SJCRH30 (cell line): ENCODE measurements around the gene CRACDL. TPM values are rescaled to one million over a fixed set of nuclear protein-coding genes. Genes with fewer than 3 reads are reported as not detected.

Experiments used
- DNase-seq, 2 experiments: peaks; one replicate each; pipeline ENCODE4 v3.0.0-alpha.2; 2015 to 2020
- H3K27ac ChIP-seq: fragments of 250-450 bp; sonication (Bioruptor Pico); 2 replicates; pipeline ENCODE4 v1.5.1; 2020; ENCODE audit warnings: mild to moderate bottlenecking, moderate library complexity
- H3K27me3 ChIP-seq: fragments of 250-450 bp; sonication (Bioruptor Pico); 2 replicates; pipeline ENCODE4 v1.5.1; 2020; ENCODE audit warnings: mild to moderate bottlenecking, moderate library complexity
- H3K36me3 ChIP-seq: fragments of 250-450 bp; sonication (Bioruptor Pico); 2 replicates; pipeline ENCODE4 v1.5.1; 2020; ENCODE audit warnings: mild to moderate bottlenecking, moderate library complexity
- H3K4me1 ChIP-seq: fragments of 250-450 bp; sonication (Bioruptor Pico); 2 replicates; pipeline ENCODE4 v1.5.1; 2020; ENCODE audit warnings: mild to moderate bottlenecking, moderate library complexity
- H3K4me3 ChIP-seq: fragments of 250-450 bp; sonication (Bioruptor Pico); 2 replicates; pipeline ENCODE4 v1.5.1; 2020; ENCODE audit warnings: mild to moderate bottlenecking, moderate library complexity
- H3K9me3 ChIP-seq: fragments of 250-450 bp; sonication (Bioruptor Pico); replicated peaks from 2 replicates; pipeline ENCODE4 v1.5.1; 2020; ENCODE audit warnings: mild to moderate bottlenecking, moderate library complexity
- total RNA-seq: library from RNA; depleted of rRNA; stranded (reverse); fragments of >200 nt; shearing (Covaris generic); gene quantifications from 2 replicates; pipeline ENCODE4 v1.2.3, GENCODE V29; 2014

The CRACDL gene
- total RNA-seq, 1 experiment from 2014 or later: not detected

- H3K4me1 ChIP-seq: no peaks in the 10 kb centered on the region
- H3K27ac ChIP-seq: no peak overlapping the region
- H3K27me3 ChIP-seq: no peaks in the 10 kb centered on the region
- H3K36me3 ChIP-seq: no peaks in the 10 kb centered on the region
- no peak overlapping the region for H3K4me3 ChIP-seq
- no peaks in the 10 kb centered on the region for H3K9me3 ChIP-seq
- DNase-seq: no peak
Measured at GRCh38 chr2:98810588-98810928, 125.5 kb downstream of the CRACDL start.

GRCh38 chr2:98809878-98810587 lies 126.0 kb downstream of the CRACDL start:
- DNase-seq: no peak
- H3K9me3 ChIP-seq: no peaks in the 10 kb centered on the region
- H3K4me3 ChIP-seq: no peak overlapping the region
- no peaks in the 10 kb centered on the region for H3K27me3 ChIP-seq
- H3K4me1 ChIP-seq: no peaks in the 10 kb centered on the region
- no peak overlapping the region for H3K27ac ChIP-seq
- no peaks in the 10 kb centered on the region for H3K36me3 ChIP-seq

- Histone ChIP-seq H3K4me1 (no peaks in the 10 kb centered on the region), H3K27ac (no peak overlapping the region), H3K36me3 (no peaks in the 10 kb centered on the region), H3K9me3 (no peaks in the 10 kb centered on the region), H3K27me3 (no peaks in the 10 kb centered on the region), H3K4me3 (no peak overlapping the region)
- no peak for DNase-seq
Measured at GRCh38 chr2:98809116-98809515, 126.9 kb downstream of the CRACDL start.

GRCh38 chr2:98808546-98808945 lies 127.5 kb downstream of the CRACDL start:
- Histone ChIP-seq H3K27ac (no peak overlapping the region), H3K27me3 (no peaks in the 10 kb centered on the region), H3K4me3 (no peak overlapping the region), H3K9me3 (no peaks in the 10 kb centered on the region), H3K4me1 (no peaks in the 10 kb centered on the region), H3K36me3 (no peaks in the 10 kb centered on the region)
- DNase-seq: no peak

- H3K4me3 ChIP-seq: no peak overlapping the region
- no peaks in the 10 kb centered on the region for H3K9me3 ChIP-seq
- DNase-seq: no peak
- no peak overlapping the region for H3K27ac ChIP-seq
- H3K27me3 ChIP-seq: no peaks in the 10 kb centered on the region
- no peaks in the 10 kb centered on the region for H3K36me3 ChIP-seq
- H3K4me1 ChIP-seq: no peaks in the 10 kb centered on the region
Measured at GRCh38 chr2:98807929-98808328, 128.1 kb downstream of the CRACDL start.

GRCh38 chr2:98807221-98807620 lies 128.8 kb downstream of the CRACDL start:
- DNase-seq: no peak
- Histone ChIP-seq H3K9me3 (no peaks in the 10 kb centered on the region), H3K4me1 (no peaks in the 10 kb centered on the region), H3K4me3 (no peak overlapping the region), H3K27ac (no peak overlapping the region), H3K36me3 (no peaks in the 10 kb centered on the region), H3K27me3 (no peaks in the 10 kb centered on the region)

DNA sequence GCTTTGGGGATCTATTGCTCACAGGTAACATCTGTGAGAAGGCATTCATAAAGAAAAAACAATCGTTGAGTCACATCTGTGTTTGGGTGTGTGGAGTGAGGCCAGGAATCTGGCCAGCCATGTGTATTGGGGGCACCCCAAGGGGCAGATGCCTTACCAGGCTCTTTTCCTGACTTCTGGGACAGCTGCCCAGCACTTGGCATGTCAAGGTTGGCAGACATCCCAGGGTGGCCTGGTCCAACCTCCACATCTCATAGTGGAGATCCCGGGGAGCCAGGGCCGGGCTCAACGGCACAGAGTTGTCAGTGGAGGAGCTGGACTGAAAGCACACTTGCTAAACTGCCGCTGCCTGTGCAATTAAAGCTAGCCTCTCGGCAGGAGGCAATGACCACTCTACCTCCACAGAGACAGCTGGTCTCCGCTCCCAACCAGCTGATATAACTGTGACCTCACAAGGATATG lies 129.8 kb downstream of the CRACDL start:
- H3K9me3 ChIP-seq: no peaks in the 10 kb centered on the region
- H3K4me3 ChIP-seq: no peak overlapping the region
- peak in 1 of 2 experiments; percentile 16 for DNase-seq
- H3K27me3 ChIP-seq: no peaks in the 10 kb centered on the region
- no peaks in the 10 kb centered on the region for H3K36me3 ChIP-seq
- H3K4me1 ChIP-seq: no peaks in the 10 kb centered on the region
- no peak overlapping the region for H3K27ac ChIP-seq

- Histone ChIP-seq H3K27ac (no peak overlapping the region), H3K4me3 (no peak overlapping the region), H3K4me1 (peaks cover 2% of the 10 kb centered on the region; the same call in 1 of the 2 replicates), H3K9me3 (no peaks in the 10 kb centered on the region), H3K27me3 (no peaks in the 10 kb centered on the region), H3K36me3 (no peaks in the 10 kb centered on the region)
- no peak for DNase-seq
Measured at GRCh38 chr2:98805412-98806171, 130.4 kb downstream of the CRACDL start.

DNA sequence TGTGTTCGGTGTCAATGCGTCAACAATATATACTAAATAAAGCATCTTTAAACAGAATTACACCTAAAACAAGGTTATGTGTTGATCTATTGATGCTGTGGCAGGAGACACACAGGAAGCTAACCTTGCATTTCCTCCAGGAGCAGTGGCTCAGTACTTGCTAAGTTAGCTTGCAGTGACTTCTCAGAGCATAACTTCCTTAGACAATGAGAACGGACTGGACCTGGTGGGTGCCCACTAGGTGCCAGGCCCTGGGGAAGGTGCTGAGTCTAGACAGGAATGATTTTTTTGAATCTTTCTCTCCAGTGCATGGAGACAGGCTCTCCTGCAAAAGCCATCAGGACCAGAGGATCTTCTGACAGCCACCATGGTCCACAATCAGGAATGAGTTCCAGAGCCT lies 131.3 kb downstream of the CRACDL start:
- Histone ChIP-seq H3K36me3 (no peaks in the 10 kb centered on the region), H3K27ac (no peak overlapping the region), H3K27me3 (no peaks in the 10 kb centered on the region), H3K4me3 (no peak overlapping the region), H3K9me3 (no peaks in the 10 kb centered on the region), H3K4me1 (peaks cover 3% of the 10 kb centered on the region; the same call in 1 of the 2 replicates)
- DNase-seq: no peak

GRCh38 chr2:98804265-98804650 lies 131.8 kb downstream of the CRACDL start:
- Histone ChIP-seq H3K4me3 (no peak overlapping the region), H3K27ac (no peak overlapping the region), H3K4me1 (peaks cover 3% of the 10 kb centered on the region; the same call in 1 of the 2 replicates), H3K36me3 (no peaks in the 10 kb centered on the region), H3K27me3 (no peaks in the 10 kb centered on the region), H3K9me3 (no peaks in the 10 kb centered on the region)
- no peak for DNase-seq

GRCh38 chr2:98803405-98804264 lies 132.4 kb downstream of the CRACDL start:
- Histone ChIP-seq H3K36me3 (no peaks in the 10 kb centered on the region), H3K4me1 (peaks cover 3% of the 10 kb centered on the region; the same call in 1 of the 2 replicates), H3K27ac (no peak overlapping the region), H3K9me3 (no peaks in the 10 kb centered on the region), H3K27me3 (no peaks in the 10 kb centered on the region), H3K4me3 (no peak overlapping the region)
- no peak for DNase-seq

- no peaks in the 10 kb centered on the region for H3K27me3 ChIP-seq
- no peak for DNase-seq
- H3K4me3 ChIP-seq: no peak overlapping the region
- no peak overlapping the region for H3K27ac ChIP-seq
- peaks cover 3% of the 10 kb centered on the region; the same call in 1 of the 2 replicates for H3K4me1 ChIP-seq
- no peaks in the 10 kb centered on the region for H3K36me3 ChIP-seq
- H3K9me3 ChIP-seq: no peaks in the 10 kb centered on the region
Measured at GRCh38 chr2:98802344-98802743, 133.7 kb downstream of the CRACDL start.

GRCh38 chr2:98801921-98802321 lies 134.1 kb downstream of the CRACDL start:
- DNase-seq: no peak
- peaks cover 3% of the 10 kb centered on the region; the same call in 1 of the 2 replicates for H3K4me1 ChIP-seq
- no peaks in the 10 kb centered on the region for H3K36me3 ChIP-seq
- H3K27ac ChIP-seq: no peak overlapping the region
- H3K27me3 ChIP-seq: no peaks in the 10 kb centered on the region
- H3K4me3 ChIP-seq: no peak overlapping the region
- no peaks in the 10 kb centered on the region for H3K9me3 ChIP-seq

GRCh38 chr2:98801286-98801685 lies 134.7 kb downstream of the CRACDL start:
- no peak for DNase-seq

More at GRCh38 chr2:98801286-98801685, 134.7 kb downstream of the CRACDL start:
- Histone ChIP-seq H3K36me3 (no peaks in the 10 kb centered on the region), H3K4me3 (no peak overlapping the region), H3K9me3 (no peaks in the 10 kb centered on the region), H3K27me3 (no peaks in the 10 kb centered on the region), H3K27ac (no peak overlapping the region), H3K4me1 (peaks cover 3% of the 10 kb centered on the region; the same call in 1 of the 2 replicates)
